ENCODE measurements around the gene NTF4. TPM values are rescaled to one million over a fixed set of nuclear protein-coding genes. Genes with fewer than 3 reads are reported as not detected.
"Not testable (repeated sequence)": the region's sequence is repeated elsewhere in the genome, so short reads cannot be mapped to it uniquely, and the experiment has no call there.

The NTF4 gene
- total RNA-seq, 2 experiments from 2014 or later, result not detected

DNA sequence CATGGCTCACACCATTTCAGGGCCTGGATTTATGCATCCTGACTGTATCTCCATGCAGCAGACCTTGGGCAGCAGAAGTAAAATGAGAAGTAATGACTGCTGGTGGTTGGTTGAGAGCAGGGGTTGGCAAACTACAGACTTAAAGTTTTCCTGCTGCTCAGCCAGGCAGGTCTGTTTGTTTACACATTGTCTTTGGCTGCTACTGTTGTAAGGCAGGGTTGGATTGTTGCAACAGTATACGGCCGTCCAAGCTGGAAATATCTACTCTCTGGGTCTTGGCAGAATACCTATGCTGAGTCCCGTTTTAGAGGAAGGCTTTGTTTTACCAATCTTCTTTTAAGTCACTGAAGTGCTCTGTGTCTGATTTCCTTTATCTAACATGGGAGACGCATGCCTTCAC is 34.2 kb upstream of the NTF4 start:
- Mint-ChIP-seq H3K4me1 (peaks cover 7% of the 10 kb centered on the region), H3K4me3 (no peak overlapping the region), H3K27me3 (no peaks in the 10 kb centered on the region), H3K27ac (no peak overlapping the region), H3K9me3 (no peaks in the 10 kb centered on the region), H3K36me3 (peaks cover 32% of the 10 kb centered on the region)
- no peak for DNase-seq

- Mint-ChIP-seq H3K4me1 (peaks cover 7% of the 10 kb centered on the region), H3K27me3 (no peaks in the 10 kb centered on the region), H3K4me3 (no peak overlapping the region), H3K27ac (no peak overlapping the region), H3K36me3 (peaks cover 32% of the 10 kb centered on the region), H3K9me3 (no peaks in the 10 kb centered on the region)
- DNase-seq, result peak; percentile 71
These were observed 33.1 kb upstream of the NTF4 start for GRCh38 chr19:49097453-49098288.

DNA sequence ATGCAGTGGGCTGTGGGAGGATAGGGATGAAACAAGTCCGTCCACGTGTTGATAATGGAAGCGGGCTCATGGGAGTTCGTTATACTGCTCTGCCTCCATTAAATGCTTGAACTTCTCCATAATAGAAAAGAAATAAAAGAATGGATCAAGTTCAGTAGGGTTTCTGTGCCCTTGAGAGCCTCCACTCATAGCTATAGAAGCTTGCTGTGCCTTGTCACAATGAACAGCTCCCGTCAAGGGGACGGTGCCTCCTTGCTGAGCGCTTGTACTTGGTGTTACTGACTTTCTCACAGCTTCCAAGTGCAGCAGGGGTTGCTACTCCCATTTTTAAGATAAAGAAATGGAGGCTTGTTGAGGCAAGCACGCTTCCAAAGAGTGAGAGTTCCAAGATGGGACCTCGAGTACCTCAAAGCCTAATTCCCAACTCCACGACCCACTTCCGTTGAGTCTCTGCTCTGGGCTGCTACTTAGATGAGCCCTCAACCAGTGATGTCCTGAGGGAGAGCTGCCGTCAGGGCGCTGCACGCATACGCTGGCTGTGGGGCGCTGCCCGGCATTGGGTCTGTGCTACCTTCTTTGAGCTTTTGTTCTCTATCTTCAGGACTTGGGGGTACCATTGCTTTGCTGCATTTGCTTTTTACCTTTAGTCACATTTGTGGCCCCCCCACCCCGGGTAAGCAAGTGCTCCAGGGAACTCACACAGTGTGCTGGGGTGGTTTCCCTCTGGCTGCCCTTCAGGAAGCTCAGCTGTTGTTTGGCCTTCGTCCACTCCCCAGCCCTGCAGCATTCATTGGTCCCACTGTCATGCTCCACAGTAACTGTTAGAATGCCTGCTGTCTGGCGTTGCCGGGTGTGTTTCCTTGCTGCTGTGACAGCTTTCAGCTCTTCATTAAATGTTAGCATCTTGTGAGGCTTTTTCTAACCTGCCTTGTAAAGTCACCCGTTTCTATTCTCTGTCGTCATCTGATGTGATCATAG is 30.2 kb upstream of the NTF4 start:
- no peak overlapping the region for H3K27ac Mint-ChIP-seq
- H3K36me3 Mint-ChIP-seq, result peaks cover 42% of the 10 kb centered on the region
- peaks cover 19% of the 10 kb centered on the region for H3K4me1 Mint-ChIP-seq
- no peak overlapping the region for H3K4me3 Mint-ChIP-seq
- no peak for DNase-seq
- H3K27me3 Mint-ChIP-seq, result no peaks in the 10 kb centered on the region
- H3K9me3 Mint-ChIP-seq, result no peaks in the 10 kb centered on the region

DNA sequence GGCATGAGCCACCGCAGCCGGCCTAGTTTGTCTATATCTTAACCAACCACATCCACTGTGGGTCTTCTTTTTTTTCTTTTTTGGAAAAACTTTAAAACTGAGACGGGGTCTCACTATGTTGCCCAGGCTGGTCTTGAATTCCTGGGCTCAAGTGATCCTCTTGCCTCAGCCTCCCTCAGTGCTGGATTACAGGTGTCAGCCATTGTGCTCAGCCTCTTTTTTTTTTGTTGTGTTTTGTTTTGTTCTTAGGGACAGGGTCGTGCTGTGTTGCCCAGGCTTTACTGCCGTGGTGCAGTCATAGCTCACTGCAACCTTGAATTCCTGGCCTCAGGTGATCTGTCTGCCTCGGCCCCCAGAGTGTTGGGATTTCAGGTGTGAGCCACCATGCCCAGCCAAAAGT is 28.1 kb upstream of the NTF4 start:
- Mint-ChIP-seq H3K9me3 (no peaks in the 10 kb centered on the region), H3K4me1 (peaks cover 26% of the 10 kb centered on the region), H3K4me3 (no peak overlapping the region), H3K27ac (no peak overlapping the region), H3K36me3 (peaks cover 32% of the 10 kb centered on the region), H3K27me3 (no peaks in the 10 kb centered on the region)
- DNase-seq, result no peak

GRCh38 chr19:49091391-49092038 is 26.9 kb upstream of the NTF4 start:
- H3K9me3 Mint-ChIP-seq, result no peaks in the 10 kb centered on the region
- H3K27ac Mint-ChIP-seq, result peak overlapping the region; percentile 64
- H3K36me3 Mint-ChIP-seq, result peaks cover 34% of the 10 kb centered on the region

DNA sequence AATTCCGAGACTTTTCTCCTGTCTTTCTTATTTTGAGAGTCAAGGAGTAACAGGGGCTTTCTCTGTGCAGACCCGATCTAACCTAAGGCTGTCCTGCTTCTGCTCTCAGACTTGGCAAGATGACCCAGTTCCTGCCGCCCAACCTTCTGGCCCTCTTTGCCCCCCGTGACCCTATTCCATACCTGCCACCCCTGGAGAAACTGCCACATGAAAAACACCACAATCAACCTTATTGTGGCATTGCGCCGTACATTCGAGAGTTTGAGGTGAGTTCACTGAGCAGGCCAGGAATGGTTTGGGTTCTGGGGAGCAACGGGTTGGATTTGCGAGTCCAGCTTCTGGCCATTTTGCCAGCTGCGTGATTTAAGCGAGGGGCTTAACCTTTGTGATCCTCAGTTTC is 21.7 kb upstream of the NTF4 start:
- Mint-ChIP-seq H3K4me3 (peak overlapping the region; percentile 98), H3K27me3 (no peaks in the 10 kb centered on the region), H3K27ac (peak overlapping the region; percentile 94), H3K4me1 (peaks cover 29% of the 10 kb centered on the region), H3K36me3 (peaks cover 31% of the 10 kb centered on the region), H3K9me3 (no peaks in the 10 kb centered on the region)
- DNase-seq, result no peak

More at GRCh38 chr19:49091391-49092038, 26.9 kb upstream of the NTF4 start:
- H3K4me1 Mint-ChIP-seq, result peaks cover 33% of the 10 kb centered on the region
- no peak overlapping the region for H3K4me3 Mint-ChIP-seq
- H3K27me3 Mint-ChIP-seq, result no peaks in the 10 kb centered on the region
- no peak for DNase-seq

DNA sequence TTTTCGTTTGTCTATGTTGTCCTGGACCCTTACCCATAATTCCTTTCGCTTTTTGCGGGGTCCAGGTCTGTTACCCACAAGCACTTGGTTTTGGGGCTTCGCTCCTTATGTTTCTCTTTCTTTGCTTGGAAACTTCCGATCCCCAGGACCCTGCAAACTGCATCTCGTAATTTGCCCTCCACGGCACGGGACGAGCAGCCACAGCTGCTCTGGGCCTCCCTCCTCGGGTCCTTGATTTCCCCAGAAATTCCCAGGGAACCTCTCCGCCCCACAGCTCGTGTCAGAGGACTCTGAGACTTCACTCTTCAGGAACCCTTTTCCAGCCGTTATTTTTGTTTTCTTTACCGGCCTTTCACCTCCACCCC is 21.2 kb upstream of the NTF4 start:
- peak overlapping the region; percentile 94 for H3K27ac Mint-ChIP-seq
- peaks cover 28% of the 10 kb centered on the region for H3K4me1 Mint-ChIP-seq

DNA sequence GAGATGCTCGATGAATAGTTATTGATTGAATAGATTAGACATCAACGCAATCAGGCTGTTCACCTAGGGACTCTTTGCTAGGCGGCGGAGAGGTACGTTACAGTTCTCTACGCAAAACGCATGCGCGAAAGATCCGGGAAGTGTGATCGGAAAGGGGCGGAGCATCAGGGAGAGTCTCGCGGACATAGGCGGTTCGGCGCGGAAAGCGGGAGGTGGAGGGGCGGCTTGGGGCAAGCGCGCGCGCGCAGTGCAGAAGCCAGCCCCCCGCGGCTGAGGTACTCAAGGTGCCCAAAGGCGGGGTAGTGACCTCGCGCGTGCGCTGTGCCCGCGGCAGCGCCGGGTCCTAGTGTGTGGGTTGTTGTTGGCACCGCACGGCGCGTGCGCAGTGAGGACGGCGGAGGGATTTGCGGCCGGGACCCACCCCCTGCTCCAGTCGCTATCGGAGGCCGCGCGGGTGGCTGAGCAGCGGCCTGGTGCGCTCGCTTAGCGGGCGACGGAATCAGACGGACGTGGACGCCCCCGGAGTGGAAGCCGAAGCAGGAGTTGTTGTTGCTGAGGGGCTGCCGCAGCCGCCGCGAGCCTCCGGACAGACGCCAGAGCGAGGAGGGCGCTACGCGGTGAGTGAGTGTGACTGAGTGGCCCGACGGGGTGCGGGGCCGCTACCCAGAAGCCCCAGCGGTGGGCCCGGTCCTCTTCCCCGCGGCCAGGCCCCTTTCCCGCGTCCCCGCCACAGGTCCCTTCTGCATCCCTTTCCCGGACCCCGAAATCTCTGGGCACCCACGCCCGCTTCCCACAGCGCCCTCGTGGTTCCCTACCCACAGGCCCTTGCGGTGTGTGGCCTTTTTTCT is 20.6 kb upstream of the NTF4 start, which contains the start of gene SNRNP70:
TSS of gene SNRNP70 (plus strand) at position 432 of the 848 bp plus-strand sequence. CDS start 964 bp downstream, outside the sequence.
- no peaks in the 10 kb centered on the region for H3K27me3 Mint-ChIP-seq
- H3K36me3 Mint-ChIP-seq, result peaks cover 22% of the 10 kb centered on the region
- DNase-seq, result peak; percentile 100
- peaks cover 26% of the 10 kb centered on the region for H3K4me1 Mint-ChIP-seq
- H3K27ac Mint-ChIP-seq, result peak within 1 kb of the TSS; percentile 94
- H3K4me3 Mint-ChIP-seq, result peak within 1 kb of the TSS; percentile 98
- H3K9me3 Mint-ChIP-seq, result no peaks in the 10 kb centered on the region

More for the DNA sequence above, 21.2 kb upstream of the NTF4 start:
- H3K4me3 Mint-ChIP-seq, result peak overlapping the region; percentile 98
- H3K27me3 Mint-ChIP-seq, result no peaks in the 10 kb centered on the region
- no peaks in the 10 kb centered on the region for H3K9me3 Mint-ChIP-seq
- no peak for DNase-seq
- peaks cover 27% of the 10 kb centered on the region for H3K36me3 Mint-ChIP-seq

GRCh38 chr19:49084206-49085019 is 19.8 kb upstream of the NTF4 start:
- no peak for DNase-seq
- Mint-ChIP-seq H3K27me3 (no peaks in the 10 kb centered on the region), H3K9me3 (no peaks in the 10 kb centered on the region), H3K36me3 (peaks cover 20% of the 10 kb centered on the region), H3K27ac (peak overlapping the region; percentile 94), H3K4me3 (peak overlapping the region; percentile 98), H3K4me1 (peaks cover 22% of the 10 kb centered on the region)

GRCh38 chr19:49081273-49081672 is 16.7 kb upstream of the NTF4 start:
- H3K9me3 Mint-ChIP-seq, result no peaks in the 10 kb centered on the region
- peaks cover 6% of the 10 kb centered on the region for H3K36me3 Mint-ChIP-seq
- peaks cover 4% of the 10 kb centered on the region for H3K27me3 Mint-ChIP-seq
- H3K4me3 Mint-ChIP-seq, result no peak overlapping the region
- H3K27ac Mint-ChIP-seq, result no peak overlapping the region
- peaks cover 5% of the 10 kb centered on the region for H3K4me1 Mint-ChIP-seq
- DNase-seq, result no peak

GRCh38 chr19:49080392-49080791 is 15.8 kb upstream of the NTF4 start:
- H3K9me3 Mint-ChIP-seq, result no peaks in the 10 kb centered on the region
- no peak overlapping the region for H3K4me3 Mint-ChIP-seq
- DNase-seq, result no peak
- H3K4me1 Mint-ChIP-seq, result peaks cover 3% of the 10 kb centered on the region
- H3K27ac Mint-ChIP-seq, result no peak overlapping the region
- peaks cover 12% of the 10 kb centered on the region for H3K27me3 Mint-ChIP-seq
- H3K36me3 Mint-ChIP-seq, result no peaks in the 10 kb centered on the region

GRCh38 chr19:49074869-49075268 is 10.3 kb upstream of the NTF4 start:
- H3K36me3 Mint-ChIP-seq, result not testable (repeated sequence)

GRCh38 chr19:49073514-49074378 is 9.1 kb upstream of the NTF4 start:
- Mint-ChIP-seq H3K4me1 (peaks cover 10% of the 10 kb centered on the region), H3K9me3 (peaks cover 1% of the 10 kb centered on the region), H3K36me3 (peaks cover 2% of the 10 kb centered on the region), H3K27me3 (peaks cover 70% of the 10 kb centered on the region), H3K27ac (no peak overlapping the region), H3K4me3 (no peak overlapping the region)
- no peak for DNase-seq

More at GRCh38 chr19:49074869-49075268, 10.3 kb upstream of the NTF4 start:
- H3K4me3 Mint-ChIP-seq, H3K27ac Mint-ChIP-seq, DNase-seq, H3K4me1 Mint-ChIP-seq, H3K9me3 Mint-ChIP-seq: not testable (repeated sequence)
- peaks cover 60% of the 10 kb centered on the region for H3K27me3 Mint-ChIP-seq

All from activated naive CD8-positive, alpha-beta T cell treated with anti-CD3 and anti-CD28 coated beads for 36 hours (primary cell).